IPS DF 6.9 (cell line): ENCODE results near the gene HIVEP2.

Source experiments
- DNase-seq: peaks from one replicate; pipeline ENCODE4 v3.0.0-alpha.2; 2013; ENCODE audit warnings: low read depth, low spot score
- H3K27ac ChIP-seq: one replicate; pipeline ENCODE4 v1.5.1; 2013; ENCODE audit warnings: low read length, control low read depth
- H3K27me3 ChIP-seq: 2 replicates; pipeline ENCODE4 v1.6.1; 2013; ENCODE audit warnings: mild to moderate bottlenecking, low read length; ENCODE audit not compliant: control insufficient read depth, insufficient read depth
- H3K36me3 ChIP-seq: 2 replicates; pipeline ENCODE4 v1.6.1; 2013; ENCODE audit warnings: low read length; ENCODE audit not compliant: control insufficient read depth, insufficient read depth
- H3K4me1 ChIP-seq: 2 replicates; pipeline ENCODE4 v1.6.1; 2013; ENCODE audit warnings: low read length; ENCODE audit not compliant: control insufficient read depth, insufficient read depth
- H3K4me3 ChIP-seq: 2 replicates; pipeline ENCODE4 v1.5.1; 2013; ENCODE audit warnings: mild to moderate bottlenecking, low read length
- H3K9me3 ChIP-seq: 2 replicates; pipeline ENCODE4 v1.6.1; 2013; ENCODE audit warnings: low read length, inconsistent platforms; ENCODE audit not compliant: control insufficient read depth, insufficient read depth
- WGBS: extraction: QIAGEN DNeasy Blood & Tissue Kit; methylation state at CpG from one replicate; pipeline ENCODE4 v1.1.7; 2013; ENCODE audit warnings: mixed read lengths, missing lambda C conversion rate; ENCODE audit not compliant: insufficient read length, insufficient coverage; 5-methylcytosine and 5-hydroxymethylcytosine counted together

HIVEP2 gene

DNA sequence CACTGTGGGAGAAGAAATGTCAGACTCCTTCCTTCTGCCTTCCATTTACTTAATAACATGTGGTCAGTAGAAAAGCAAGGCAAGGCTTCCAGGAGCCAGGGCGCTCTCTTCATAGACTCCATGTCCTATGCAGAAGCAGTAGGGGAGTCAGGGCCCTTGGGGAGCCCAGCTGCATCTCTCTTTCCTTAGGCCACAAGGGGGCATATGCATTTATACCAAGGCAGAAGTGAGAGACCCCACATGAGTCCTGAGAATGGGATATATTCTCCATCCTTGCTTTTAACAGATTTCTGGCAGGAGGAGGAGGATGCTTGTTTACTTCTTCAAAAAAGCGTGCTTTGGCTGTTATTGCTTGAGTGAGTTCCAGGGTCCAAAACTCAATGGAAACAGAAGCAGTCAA, 198.5 kb downstream of the HIVEP2 start:
- no peak overlapping the region for H3K27ac ChIP-seq
- no peaks in the 10 kb centered on the region for H3K4me1 ChIP-seq
- peak; percentile 37 for DNase-seq
- H3K27me3 ChIP-seq, result no peaks in the 10 kb centered on the region
- no peaks in the 10 kb centered on the region for H3K9me3 ChIP-seq
- H3K36me3 ChIP-seq, result no peaks in the 10 kb centered on the region
- no peak overlapping the region for H3K4me3 ChIP-seq
- no CpG with 5 or more reads among the region's 2 CpGs for WGBS

GRCh38 chr6:142744836-142745235, 200.1 kb downstream of the HIVEP2 start:
- no peak overlapping the region for H3K4me3 ChIP-seq
- DNase-seq, result no peak
- no peak overlapping the region for H3K27ac ChIP-seq
- WGBS, result no CpG with 5 or more reads among the region's 2 CpGs
- H3K27me3 ChIP-seq, result no peaks in the 10 kb centered on the region
- H3K9me3 ChIP-seq, result no peaks in the 10 kb centered on the region
- no peaks in the 10 kb centered on the region for H3K36me3 ChIP-seq
- no peaks in the 10 kb centered on the region for H3K4me1 ChIP-seq

DNA sequence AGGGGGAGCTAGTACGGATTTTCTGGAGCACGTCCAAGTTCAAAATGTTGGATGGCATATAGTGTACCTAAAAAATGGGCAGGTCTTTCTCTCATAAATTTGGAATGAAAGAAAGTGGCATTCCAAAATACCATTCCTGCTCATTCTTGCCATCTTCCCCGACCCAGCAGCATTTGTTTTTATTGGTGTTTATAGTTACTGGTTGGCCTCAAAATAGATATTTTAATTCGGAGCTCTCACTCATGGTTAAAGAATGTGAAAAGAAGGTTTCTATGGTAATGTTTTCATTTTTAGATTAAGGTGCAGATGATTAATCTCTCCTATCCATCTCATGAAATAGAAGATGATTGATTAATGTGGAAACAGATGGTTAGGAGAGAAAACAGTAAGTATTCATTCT, 204.5 kb downstream of the HIVEP2 start:
- Histone ChIP-seq H3K27ac (no peak overlapping the region), H3K9me3 (no peaks in the 10 kb centered on the region), H3K4me3 (no peak overlapping the region), H3K36me3 (no peaks in the 10 kb centered on the region), H3K27me3 (no peaks in the 10 kb centered on the region), H3K4me1 (0 out of 2 replicates have a peak, but pooled peaks cover 3% of the 10 kb centered on the region)
- no CpG with 5 or more reads among the region's 4 CpGs for WGBS
- DNase-seq, result no peak

DNA sequence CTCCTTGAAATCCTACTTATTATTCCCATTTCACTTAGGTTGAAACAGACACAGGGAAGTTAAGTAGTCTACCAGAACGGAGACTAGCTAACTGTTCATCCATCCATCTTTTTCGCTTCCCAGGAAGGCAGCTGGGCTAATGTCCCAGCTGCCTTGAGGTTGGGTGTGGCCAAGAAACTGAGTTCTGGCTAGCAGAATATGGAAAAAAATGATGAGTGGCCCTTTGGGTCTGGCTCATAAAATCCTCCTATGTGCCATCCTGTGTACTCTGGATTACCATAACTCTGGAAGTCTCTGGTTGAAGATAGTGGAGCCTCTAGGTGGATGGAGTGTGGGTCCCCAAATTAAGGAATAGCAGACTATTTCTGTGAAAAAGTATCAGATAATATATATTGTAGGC, 206.2 kb downstream of the HIVEP2 start:
- 0 out of 2 replicates have a peak, but pooled peaks cover 3% of the 10 kb centered on the region for H3K4me1 ChIP-seq
- no peaks in the 10 kb centered on the region for H3K9me3 ChIP-seq
- no peak overlapping the region for H3K4me3 ChIP-seq
- no peak overlapping the region for H3K27ac ChIP-seq
- no peaks in the 10 kb centered on the region for H3K27me3 ChIP-seq
- no peak for DNase-seq
- no CpG with 5 or more reads among the region's 2 CpGs for WGBS
- H3K36me3 ChIP-seq, result no peaks in the 10 kb centered on the region

GRCh38 chr6:142738035-142738396, 207.0 kb downstream of the HIVEP2 start:
- WGBS, result no CpG with 5 or more reads among the region's 4 CpGs

GRCh38 chr6:142737368-142738034, 207.5 kb downstream of the HIVEP2 start:
- Histone ChIP-seq H3K4me3 (no peak overlapping the region), H3K27me3 (no peaks in the 10 kb centered on the region), H3K9me3 (no peaks in the 10 kb centered on the region), H3K4me1 (0 out of 2 replicates have a peak, but pooled peaks cover 3% of the 10 kb centered on the region), H3K36me3 (no peaks in the 10 kb centered on the region), H3K27ac (no peak overlapping the region)
- no peak for DNase-seq
- no CpG with 5 or more reads among the region's 3 CpGs for WGBS

More at GRCh38 chr6:142738035-142738396, 207.0 kb downstream of the HIVEP2 start:
- no peaks in the 10 kb centered on the region for H3K27me3 ChIP-seq
- no peak for DNase-seq
- H3K4me3 ChIP-seq, result no peak overlapping the region
- 0 out of 2 replicates have a peak, but pooled peaks cover 3% of the 10 kb centered on the region for H3K4me1 ChIP-seq
- H3K36me3 ChIP-seq, result no peaks in the 10 kb centered on the region
- no peak overlapping the region for H3K27ac ChIP-seq
- no peaks in the 10 kb centered on the region for H3K9me3 ChIP-seq

DNA sequence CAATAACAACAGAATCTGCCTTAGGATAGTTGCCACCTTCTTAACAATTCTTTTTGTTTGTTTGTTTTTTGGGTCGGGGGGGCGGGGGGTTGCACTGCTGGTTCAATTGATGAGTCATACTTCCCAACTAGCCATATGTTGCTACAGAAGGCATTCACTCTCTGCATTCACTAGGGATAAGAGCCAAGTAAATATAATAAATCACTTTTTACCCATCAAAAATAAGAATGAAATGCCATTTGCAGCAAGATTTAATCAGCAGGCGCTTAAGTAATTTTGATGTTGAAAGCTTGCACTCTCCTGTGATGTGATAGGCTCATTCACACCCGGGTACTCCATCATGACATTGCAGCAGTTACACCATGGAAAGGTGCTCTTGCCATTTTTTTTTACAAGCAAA, 209.8 kb downstream of the HIVEP2 start:
- H3K4me1 ChIP-seq, result 0 out of 2 replicates have a peak, but pooled peaks cover 3% of the 10 kb centered on the region
- no peaks in the 10 kb centered on the region for H3K27me3 ChIP-seq
- no CpG with 5 or more reads among the region's 4 CpGs for WGBS
- no peak for DNase-seq
- no peak overlapping the region for H3K27ac ChIP-seq
- no peaks in the 10 kb centered on the region for H3K9me3 ChIP-seq
- no peaks in the 10 kb centered on the region for H3K36me3 ChIP-seq
- H3K4me3 ChIP-seq, result no peak overlapping the region

- Histone ChIP-seq H3K27me3 (no peaks in the 10 kb centered on the region), H3K27ac (no peak overlapping the region), H3K36me3 (no peaks in the 10 kb centered on the region), H3K9me3 (no peaks in the 10 kb centered on the region), H3K4me1 (0 out of 2 replicates have a peak, but pooled peaks cover 3% of the 10 kb centered on the region), H3K4me3 (no peak overlapping the region)
- no peak for DNase-seq
Measured at GRCh38 chr6:142732790-142733189, 212.2 kb downstream of the HIVEP2 start.

DNA sequence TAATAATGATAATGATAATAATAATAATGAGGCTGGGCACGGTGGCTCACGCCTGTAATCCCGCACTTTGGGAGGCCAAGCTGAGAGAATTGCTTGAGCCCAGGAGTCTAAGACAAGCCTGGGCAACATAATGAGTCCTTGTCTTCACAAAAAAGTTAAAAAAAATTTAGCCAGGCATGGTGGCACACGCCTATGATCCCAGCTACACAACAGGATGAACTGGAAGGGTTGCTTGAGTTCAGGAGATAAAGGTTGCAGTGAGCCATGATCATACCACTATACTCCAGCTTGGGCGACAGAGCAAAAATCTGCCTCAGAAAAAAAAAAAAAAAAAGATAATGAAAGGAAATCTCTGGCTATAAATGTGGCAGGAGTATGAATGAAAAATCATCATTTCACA, 213.4 kb downstream of the HIVEP2 start:
- no CpG with 5 or more reads among the region's 5 CpGs for WGBS
- Histone ChIP-seq H3K27ac (no peak overlapping the region), H3K9me3 (no peaks in the 10 kb centered on the region), H3K4me1 (0 out of 2 replicates have a peak, but pooled peaks cover 2% of the 10 kb centered on the region), H3K36me3 (no peaks in the 10 kb centered on the region), H3K4me3 (no peak overlapping the region), H3K27me3 (no peaks in the 10 kb centered on the region)
- no peak for DNase-seq

DNA sequence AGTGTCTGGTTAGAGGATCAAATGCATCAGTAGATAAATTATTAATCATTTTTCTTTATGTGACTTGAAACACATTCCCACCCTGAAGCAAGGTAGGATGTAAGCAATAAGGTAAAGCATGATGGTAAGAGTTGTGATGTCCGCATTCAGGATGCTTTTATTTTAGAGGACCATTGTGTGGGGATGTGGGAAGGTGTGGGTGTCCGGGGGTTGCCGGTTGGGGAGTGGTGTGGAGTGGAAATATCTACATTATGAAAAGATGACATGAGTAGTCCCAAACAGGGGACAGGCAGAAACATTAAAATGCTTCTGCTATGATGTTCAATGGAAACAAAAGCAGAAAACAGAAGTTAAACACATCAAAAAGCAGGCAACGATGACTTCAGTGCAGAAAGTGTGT, 215.4 kb downstream of the HIVEP2 start:
- Histone ChIP-seq H3K27me3 (no peaks in the 10 kb centered on the region), H3K4me1 (no peaks in the 10 kb centered on the region), H3K9me3 (no peaks in the 10 kb centered on the region), H3K4me3 (no peak overlapping the region), H3K27ac (no peak overlapping the region), H3K36me3 (no peaks in the 10 kb centered on the region)
- no CpG with 5 or more reads among the region's 4 CpGs for WGBS
- no peak for DNase-seq

GRCh38 chr6:142728910-142729481, 216.0 kb downstream of the HIVEP2 start:
- no peak for DNase-seq
- H3K4me1 ChIP-seq, result no peaks in the 10 kb centered on the region

More at GRCh38 chr6:142728910-142729481, 216.0 kb downstream of the HIVEP2 start:
- Histone ChIP-seq H3K27ac (no peak overlapping the region), H3K9me3 (no peaks in the 10 kb centered on the region), H3K36me3 (no peaks in the 10 kb centered on the region), H3K27me3 (no peaks in the 10 kb centered on the region), H3K4me3 (no peak overlapping the region)
- WGBS, result no CpG with 5 or more reads among the region's 6 CpGs
